ENCODE results near the gene HSDL2.
"Not testable (repeated sequence)": the region's sequence is repeated elsewhere in the genome, so short reads cannot be mapped to it uniquely, and the experiment has no call there.

The HSDL2 gene

DNA sequence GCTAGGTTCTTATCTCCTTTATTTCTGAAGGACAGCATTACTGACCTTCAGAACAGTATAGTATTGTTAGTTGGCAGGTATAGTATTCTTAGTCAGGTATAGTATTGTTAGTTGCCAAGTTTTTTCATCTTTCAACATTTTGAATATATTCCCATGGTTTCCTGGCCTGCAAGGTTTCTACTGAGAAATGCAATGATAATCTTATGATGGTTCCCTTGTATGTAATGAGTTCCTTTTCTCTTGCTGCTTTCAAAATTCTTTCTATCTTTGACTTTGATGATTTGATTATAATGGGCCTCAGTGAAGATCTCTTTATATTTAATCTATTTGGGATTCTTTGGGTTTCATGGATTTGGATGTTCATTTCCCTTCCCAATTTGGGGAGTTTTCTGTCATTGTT, 12.4 kb upstream of the HSDL2 start:
- Histone ChIP-seq H3K27me3 (ENCODE audit: insufficient read depth, low read length) (no peaks in the 10 kb centered on the region), H3K4me1 (ENCODE audit: insufficient read depth, low read length) (no peaks in the 10 kb centered on the region), H3K9me3 (ENCODE audit: insufficient read depth, low read depth, low read length) (peaks cover 12% of the 10 kb centered on the region; the same call in 1 of the 2 replicates), H3K9ac (ENCODE audit: low read depth, low read length) (no peak overlapping the region), H3K4me3 (ENCODE audit: low read length) (no peak overlapping the region), H3K36me3 (ENCODE audit: insufficient read depth, low read length) (no peaks in the 10 kb centered on the region), H3K27ac (ENCODE audit: low read depth, low read length) (no peak overlapping the region)

DNA sequence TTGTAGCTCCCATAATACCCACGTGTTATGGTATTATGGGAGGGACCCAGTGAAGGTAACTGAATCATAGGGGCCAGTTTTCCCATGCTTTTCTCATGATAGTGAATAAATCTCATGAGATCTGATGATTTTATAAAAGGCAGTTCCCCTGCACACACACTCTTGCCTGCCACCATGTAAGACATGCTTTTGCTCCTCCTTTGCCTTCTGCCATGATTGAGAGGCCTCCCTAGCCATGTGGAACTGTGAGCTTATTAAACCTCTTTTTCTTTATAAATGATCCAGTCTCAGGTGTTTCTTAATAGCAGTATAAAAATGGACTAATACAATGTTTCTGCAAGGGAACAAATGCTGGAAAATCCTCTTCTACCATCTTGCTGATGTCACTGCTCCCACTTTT, 10.1 kb upstream of the HSDL2 start:
- Histone ChIP-seq H3K27me3 (ENCODE audit: insufficient read depth, low read length) (no peaks in the 10 kb centered on the region), H3K9me3 (ENCODE audit: insufficient read depth, low read depth, low read length) (peaks cover 12% of the 10 kb centered on the region; the same call in 1 of the 2 replicates), H3K36me3 (ENCODE audit: insufficient read depth, low read length) (no peaks in the 10 kb centered on the region), H3K4me1 (ENCODE audit: insufficient read depth, low read length) (no peaks in the 10 kb centered on the region), H3K27ac (ENCODE audit: low read depth, low read length) (no peak overlapping the region), H3K9ac (ENCODE audit: low read depth, low read length) (no peak overlapping the region), H3K4me3 (ENCODE audit: low read length) (no peak overlapping the region)
- no CpG with 5 or more reads among the region's 1 CpG for WGBS

DNA sequence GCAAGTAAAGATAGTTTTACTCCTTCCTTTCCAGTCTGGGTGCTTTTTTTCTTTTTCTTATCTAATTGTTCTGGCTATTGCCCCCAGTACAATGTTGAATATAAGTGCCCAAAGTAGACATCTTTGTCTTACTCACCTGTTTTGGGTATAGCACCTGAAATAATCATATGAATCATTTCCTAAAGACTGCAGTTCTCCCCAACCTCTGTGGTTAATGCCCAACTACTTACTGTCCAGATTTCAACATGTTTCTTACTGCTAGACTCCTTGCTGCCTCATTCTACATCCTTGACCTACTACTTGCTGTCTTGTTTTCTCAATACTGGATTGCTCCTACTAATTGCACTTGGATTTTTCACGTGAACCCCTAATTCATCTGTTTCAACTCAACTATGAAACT, 8.8 kb upstream of the HSDL2 start:
- no peak overlapping the region for H3K4me3 ChIP-seq (ENCODE audit: low read length)
- peaks cover 12% of the 10 kb centered on the region; the same call in 1 of the 2 replicates for H3K9me3 ChIP-seq (ENCODE audit: insufficient read depth, low read depth, low read length)
- WGBS: 45% methylated on average over 1 of the region's 1 CpG
- H3K27ac ChIP-seq (ENCODE audit: low read depth, low read length): no peak overlapping the region
- H3K27me3 ChIP-seq (ENCODE audit: insufficient read depth, low read length): no peaks in the 10 kb centered on the region
- H3K4me1 ChIP-seq (ENCODE audit: insufficient read depth, low read length): no peaks in the 10 kb centered on the region
- no peak overlapping the region for H3K9ac ChIP-seq (ENCODE audit: low read depth, low read length)
- no peaks in the 10 kb centered on the region for H3K36me3 ChIP-seq (ENCODE audit: insufficient read depth, low read length)

DNA sequence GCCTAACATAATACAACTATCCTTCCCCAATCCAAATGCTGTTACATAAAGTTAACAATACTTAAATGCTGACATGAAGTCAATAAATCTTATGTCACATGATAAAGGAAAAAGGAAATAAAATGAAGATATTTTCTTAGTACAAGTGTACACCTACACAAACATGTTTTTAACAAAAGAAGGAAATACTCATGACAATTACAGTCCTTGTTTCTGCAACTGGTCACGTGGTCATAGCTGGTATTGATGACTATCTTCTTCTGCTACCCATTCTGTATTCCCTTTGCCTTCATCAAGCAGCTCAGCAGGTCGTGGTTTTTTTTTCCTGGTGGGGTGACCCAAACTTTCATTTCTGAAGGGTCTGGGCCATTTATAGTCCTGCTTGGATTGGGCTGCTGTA, 6.2 kb upstream of the HSDL2 start:
- not testable (repeated sequence) for H3K4me3 ChIP-seq (ENCODE audit: low read length); H3K36me3 ChIP-seq (ENCODE audit: insufficient read depth, low read length); H3K9ac ChIP-seq (ENCODE audit: low read depth, low read length); H3K27me3 ChIP-seq (ENCODE audit: insufficient read depth, low read length); H3K9me3 ChIP-seq (ENCODE audit: insufficient read depth, low read depth, low read length); H3K27ac ChIP-seq (ENCODE audit: low read depth, low read length)
- 96% methylated on average over 2 of the region's 2 CpGs for WGBS
- H3K4me1 ChIP-seq (ENCODE audit: insufficient read depth, low read length): peaks cover 15% of the 10 kb centered on the region

DNA sequence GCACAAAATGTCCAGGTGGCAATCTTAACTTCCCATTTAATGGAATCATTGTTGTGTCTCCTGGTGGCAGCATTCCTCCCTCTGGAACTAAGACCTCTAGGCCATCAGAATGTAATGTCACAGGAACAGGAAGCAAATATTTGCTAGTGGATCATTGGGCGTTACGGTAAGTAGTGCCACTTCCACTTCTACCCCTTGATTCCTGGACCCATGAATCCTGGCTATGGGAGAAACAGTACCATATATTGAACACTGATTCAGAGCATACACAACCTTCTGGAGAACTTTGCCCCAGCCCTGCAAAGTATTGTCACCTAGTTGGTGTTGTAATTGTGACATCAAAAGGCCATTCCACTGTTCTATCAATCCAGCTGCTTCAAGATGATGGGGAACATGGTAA, 5.7 kb upstream of the HSDL2 start:
- 100% methylated on average over 2 of the region's 2 CpGs for WGBS
- H3K9me3 ChIP-seq (ENCODE audit: insufficient read depth, low read depth, low read length); H3K9ac ChIP-seq (ENCODE audit: low read depth, low read length); H3K27me3 ChIP-seq (ENCODE audit: insufficient read depth, low read length); H3K4me3 ChIP-seq (ENCODE audit: low read length); H3K36me3 ChIP-seq (ENCODE audit: insufficient read depth, low read length); H3K27ac ChIP-seq (ENCODE audit: low read depth, low read length): not testable (repeated sequence)
- peaks cover 15% of the 10 kb centered on the region for H3K4me1 ChIP-seq (ENCODE audit: insufficient read depth, low read length)

DNA sequence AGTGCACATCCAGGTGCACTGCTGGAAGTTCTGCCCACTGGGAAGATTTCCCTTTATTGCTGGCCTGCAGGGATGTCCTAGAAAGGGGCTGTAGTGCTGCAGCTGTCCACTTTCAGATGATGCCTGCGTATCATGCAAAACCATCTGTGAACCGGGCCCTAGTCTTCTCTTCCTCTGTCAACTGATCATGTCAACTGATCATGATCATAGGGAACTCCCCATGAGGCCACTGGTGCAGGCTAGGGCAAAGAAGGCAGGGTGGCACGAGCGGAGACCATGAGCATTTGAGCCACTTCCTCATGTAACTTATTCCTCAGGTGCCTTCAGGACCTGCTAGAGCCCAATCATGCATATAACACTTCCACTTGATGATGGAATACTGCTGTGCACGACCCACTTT, 4.5 kb upstream of the HSDL2 start:
- H3K27ac ChIP-seq (ENCODE audit: low read depth, low read length): no peak overlapping the region
- WGBS: 94% methylated on average over 5 of the region's 5 CpGs
- H3K9ac ChIP-seq (ENCODE audit: low read depth, low read length): no peak overlapping the region
- no peaks in the 10 kb centered on the region for H3K9me3 ChIP-seq (ENCODE audit: insufficient read depth, low read depth, low read length)
- H3K4me1 ChIP-seq (ENCODE audit: insufficient read depth, low read length): peaks cover 15% of the 10 kb centered on the region
- H3K4me3 ChIP-seq (ENCODE audit: low read length): no peak overlapping the region
- H3K27me3 ChIP-seq (ENCODE audit: insufficient read depth, low read length): no peaks in the 10 kb centered on the region
- no peaks in the 10 kb centered on the region for H3K36me3 ChIP-seq (ENCODE audit: insufficient read depth, low read length)

DNA sequence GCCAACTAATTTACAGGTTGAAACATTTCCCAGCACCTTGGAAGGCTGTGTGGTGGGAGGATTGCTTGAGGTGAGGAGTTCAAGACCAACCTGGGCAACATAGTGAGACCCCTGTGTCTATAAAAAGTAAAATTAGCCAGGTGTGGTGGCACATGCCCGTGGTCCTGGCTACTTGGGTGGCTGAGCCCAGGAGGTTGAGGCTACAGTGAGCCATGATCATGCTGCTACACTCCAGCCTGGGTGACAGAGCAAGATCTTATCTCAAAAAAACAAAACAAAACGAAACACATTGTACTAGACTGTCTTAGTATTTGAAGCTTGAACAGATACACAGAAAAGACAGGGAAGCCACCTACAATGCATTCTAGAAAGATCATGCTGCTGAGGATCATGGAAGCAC, 2.8 kb upstream of the HSDL2 start:
- Histone ChIP-seq H3K36me3 (ENCODE audit: insufficient read depth, low read length) (no peaks in the 10 kb centered on the region), H3K9me3 (ENCODE audit: insufficient read depth, low read depth, low read length) (no peaks in the 10 kb centered on the region), H3K9ac (ENCODE audit: low read depth, low read length) (no peak overlapping the region), H3K27ac (ENCODE audit: low read depth, low read length) (no peak overlapping the region), H3K27me3 (ENCODE audit: insufficient read depth, low read length) (no peaks in the 10 kb centered on the region), H3K4me1 (ENCODE audit: insufficient read depth, low read length) (peaks cover 18% of the 10 kb centered on the region), H3K4me3 (ENCODE audit: low read length) (no peak overlapping the region)
- WGBS: 85% methylated on average over 2 of the region's 2 CpGs

DNA sequence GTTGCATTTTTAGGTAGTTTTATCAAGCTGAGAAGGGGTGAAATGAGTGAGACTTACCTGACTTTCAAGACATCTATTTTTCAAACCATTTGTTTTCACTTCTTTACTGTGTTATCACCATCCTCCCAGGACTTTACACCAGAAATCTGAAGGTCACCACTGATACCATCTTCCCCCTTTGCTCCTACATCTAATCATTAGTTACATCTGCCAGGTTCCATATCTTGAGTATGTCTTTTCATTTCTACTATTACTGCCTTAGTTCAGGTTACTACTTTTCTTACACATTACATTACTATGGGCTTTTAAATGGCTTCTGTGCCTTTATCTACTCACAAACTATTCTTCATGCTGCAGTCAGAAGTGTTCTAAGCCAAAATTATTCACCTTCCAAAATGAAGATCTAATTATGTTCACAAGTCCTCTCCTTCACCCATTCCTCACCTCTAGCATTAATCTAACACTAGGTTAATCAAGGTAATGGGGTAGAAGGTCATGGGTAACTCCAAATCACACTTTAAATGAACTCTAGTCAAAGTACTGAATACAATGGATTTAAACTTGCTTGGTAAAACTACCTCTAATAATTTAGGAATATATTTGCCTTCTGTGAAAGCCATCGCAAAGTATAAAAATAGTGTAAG, 2.1 kb upstream of the HSDL2 start:
- Histone ChIP-seq H3K4me1 (ENCODE audit: insufficient read depth, low read length) (peaks cover 18% of the 10 kb centered on the region), H3K36me3 (ENCODE audit: insufficient read depth, low read length) (no peaks in the 10 kb centered on the region), H3K27ac (ENCODE audit: low read depth, low read length) (no peak overlapping the region), H3K4me3 (ENCODE audit: low read length) (peak overlapping the region; percentile 99), H3K9me3 (ENCODE audit: insufficient read depth, low read depth, low read length) (no peaks in the 10 kb centered on the region), H3K9ac (ENCODE audit: low read depth, low read length) (no peak overlapping the region), H3K27me3 (ENCODE audit: insufficient read depth, low read length) (no peaks in the 10 kb centered on the region)
- WGBS: 94% methylated on average over 1 of the region's 1 CpG

DNA sequence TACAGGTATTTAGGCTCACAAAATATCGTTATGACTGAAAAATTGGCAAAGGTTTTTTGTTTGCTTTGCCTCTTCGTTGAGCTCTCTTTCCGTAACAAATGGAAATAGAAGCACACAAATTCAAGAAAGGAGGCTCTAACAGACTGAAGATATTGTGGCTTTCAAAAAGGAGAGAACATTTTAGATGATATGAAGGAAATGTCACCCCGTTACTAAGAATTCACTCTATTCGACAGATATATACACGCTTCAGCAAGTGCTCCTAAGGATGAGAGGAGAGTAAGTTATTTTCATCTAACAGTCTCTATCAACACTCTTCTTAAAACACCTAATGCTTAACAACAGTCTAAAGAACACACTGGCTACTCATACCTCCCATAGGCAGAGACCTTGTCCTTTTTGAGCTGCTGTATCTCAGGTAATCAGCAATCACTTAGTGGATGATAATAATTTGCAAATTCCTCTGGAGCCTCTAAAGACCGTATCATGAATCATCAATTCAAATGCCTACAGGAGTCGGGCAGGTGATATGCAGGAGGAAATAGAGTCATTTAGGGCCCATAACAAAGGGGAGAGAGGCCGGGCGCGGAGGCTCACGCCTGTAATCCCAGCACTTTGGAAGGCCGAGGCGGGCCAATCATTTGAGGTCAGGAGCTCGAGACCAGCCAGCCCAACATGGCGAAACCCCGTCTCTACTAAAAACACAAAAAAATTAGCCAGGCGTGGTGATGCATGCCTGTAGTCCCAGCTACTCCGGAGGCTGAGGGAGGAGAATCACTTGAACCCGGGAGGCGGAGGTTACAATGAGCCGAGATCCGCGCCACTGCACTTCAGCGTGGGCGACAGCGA, 1.4 kb upstream of the HSDL2 start:
- Histone ChIP-seq H3K9me3 (ENCODE audit: insufficient read depth, low read depth, low read length) (no peaks in the 10 kb centered on the region), H3K27me3 (ENCODE audit: insufficient read depth, low read length) (no peaks in the 10 kb centered on the region), H3K36me3 (ENCODE audit: insufficient read depth, low read length) (no peaks in the 10 kb centered on the region), H3K4me1 (ENCODE audit: insufficient read depth, low read length) (peaks cover 18% of the 10 kb centered on the region), H3K27ac (ENCODE audit: low read depth, low read length) (no peak overlapping the region; the same call in 1 of the 2 replicates), H3K4me3 (ENCODE audit: low read length) (peak overlapping the region; percentile 99), H3K9ac (ENCODE audit: low read depth, low read length) (peak overlapping the region; percentile 93)
- 73% methylated on average over 25 of the region's 27 CpGs for WGBS

DNA sequence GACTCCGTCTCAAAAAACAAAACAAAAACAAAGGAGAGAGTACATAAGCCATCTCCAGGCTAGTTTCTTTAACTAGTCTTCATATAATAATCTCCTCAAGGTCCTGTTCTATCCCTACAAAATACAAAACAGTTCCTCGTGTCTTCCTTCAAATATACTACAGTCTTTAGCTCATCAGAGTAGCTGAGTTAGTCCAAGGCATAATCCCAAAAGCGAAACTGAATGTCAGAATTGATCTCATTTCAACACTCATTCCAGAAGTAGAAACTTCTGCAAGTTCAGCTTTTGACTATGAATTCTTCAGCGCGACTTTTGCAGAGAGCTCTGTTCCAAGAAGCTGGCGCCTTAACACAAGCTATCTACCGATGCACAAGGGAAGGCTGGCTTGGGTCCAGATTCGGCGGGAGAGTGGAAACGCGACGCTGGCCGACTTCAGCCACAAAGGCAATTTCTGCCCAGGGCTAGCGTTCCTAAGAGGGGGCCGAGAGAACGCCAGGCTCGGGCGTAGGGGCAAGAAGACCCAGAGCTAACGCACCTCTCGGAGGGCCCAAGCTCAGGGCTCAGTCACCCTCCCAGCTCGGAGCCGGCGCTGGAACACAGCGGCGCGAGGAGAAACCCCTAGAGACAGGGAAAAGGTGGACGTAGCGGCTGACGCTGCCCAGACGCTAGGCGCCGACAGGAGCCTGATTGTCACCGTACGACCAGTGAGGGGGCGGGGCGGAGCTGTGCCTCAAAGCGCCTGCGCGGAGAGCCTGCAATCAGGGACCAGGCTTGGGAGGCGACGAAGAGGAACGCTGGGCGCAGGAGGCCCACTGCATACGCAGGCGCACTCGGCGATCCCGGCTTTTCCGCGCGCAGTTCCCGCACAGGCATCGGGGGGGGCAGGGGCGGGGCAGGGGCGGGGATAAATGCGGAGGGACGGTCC, 469 bp upstream of the HSDL2 start:
- no peaks in the 10 kb centered on the region for H3K9me3 ChIP-seq (ENCODE audit: insufficient read depth, low read depth, low read length)
- no peaks in the 10 kb centered on the region for H3K27me3 ChIP-seq (ENCODE audit: insufficient read depth, low read length)
- H3K36me3 ChIP-seq (ENCODE audit: insufficient read depth, low read length): no peaks in the 10 kb centered on the region
- peaks cover 18% of the 10 kb centered on the region for H3K4me1 ChIP-seq (ENCODE audit: insufficient read depth, low read length)
- peak overlapping the region; percentile 99 for H3K4me3 ChIP-seq (ENCODE audit: low read length)
- 3% methylated on average over 57 of the region's 57 CpGs for WGBS
- H3K9ac ChIP-seq (ENCODE audit: low read depth, low read length): peak overlapping the region; percentile 93
- peak overlapping the region; percentile 98 for H3K27ac ChIP-seq (ENCODE audit: low read depth, low read length)

DNA sequence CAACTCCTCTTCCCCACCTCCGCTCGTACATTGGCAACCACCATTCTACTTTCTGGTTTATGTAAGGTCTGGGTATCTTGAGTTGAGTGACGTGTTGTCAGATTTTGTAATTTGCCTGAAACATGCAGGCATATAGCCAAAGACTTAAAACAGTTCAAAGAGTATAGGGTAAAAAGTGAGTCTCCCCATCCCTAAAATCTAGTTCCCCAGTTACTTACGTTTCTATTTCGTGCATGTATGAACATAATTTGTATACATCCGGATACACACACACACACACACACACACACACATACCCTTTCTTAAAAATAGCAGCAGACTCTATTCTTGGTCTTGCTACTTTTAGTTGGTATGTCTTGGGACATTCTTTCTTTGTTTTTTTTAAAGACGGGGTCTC, 915 bp downstream of the HSDL2 start:
- Histone ChIP-seq H3K4me3 (ENCODE audit: low read length) (peak overlapping the region; percentile 99), H3K27me3 (ENCODE audit: insufficient read depth, low read length) (no peaks in the 10 kb centered on the region), H3K9me3 (ENCODE audit: insufficient read depth, low read depth, low read length) (no peaks in the 10 kb centered on the region), H3K4me1 (ENCODE audit: insufficient read depth, low read length) (peaks cover 18% of the 10 kb centered on the region), H3K36me3 (ENCODE audit: insufficient read depth, low read length) (no peaks in the 10 kb centered on the region), H3K9ac (ENCODE audit: low read depth, low read length) (peak overlapping the region; percentile 92), H3K27ac (ENCODE audit: low read depth, low read length) (no peak overlapping the region)
- 83% methylated on average over 7 of the region's 7 CpGs for WGBS
